Mucosa of descending colon (tissue), 3 donors: ENCODE results near the gene LRP1-AS. TPM values are rescaled to one million over a fixed set of nuclear protein-coding genes. Genes with fewer than 3 reads are reported as not detected.
A peak's percentile ranks its signal among the peaks of the same experiment; 100 is the strongest.

ENCODE experiments used
- ATAC-seq: fragments of 200-7000 bp; cut with Tn5 transposase; one replicate; pipeline ENCODE4 v1.9.1; 2020; ENCODE audit warnings: mild to moderate bottlenecking, moderate library complexity
- DNase-seq, 3 donors: peaks; one replicate each; pipeline ENCODE4 v3.0.0-alpha.2; 2020
- H3K36me3 ChIP-seq: fragments of 200-600 bp; one replicate; pipeline ENCODE4 v1.8.0; 2021; ENCODE audit warnings: low read depth, mild to moderate bottlenecking
- H3K4me1 ChIP-seq: fragments of 200-600 bp; one replicate; pipeline ENCODE4 v1.8.0; 2021; ENCODE audit warnings: low read depth, mild to moderate bottlenecking
- H3K4me3 ChIP-seq: fragments of 200-600 bp; one replicate; pipeline ENCODE4 v1.8.0; 2021; ENCODE audit warnings: mild to moderate bottlenecking
- H3K9me3 ChIP-seq: fragments of 200-600 bp; one replicate; pipeline ENCODE4 v1.8.0; 2021; ENCODE audit warnings: mild to moderate bottlenecking
- CTCF ChIP-seq: fragments of 200-600 bp; IDR thresholded peaks from one replicate; pipeline ENCODE4 v1.8.0; 2022; ENCODE audit warnings: antibody characterized with exemption, mild to moderate bottlenecking
- intact Hi-C, 2 donors: fragments of 100-400 bp; cut with DNase I in 1 of 2; cut with micrococcal nuclease in 1 of 2; formaldehyde crosslinking; loops; one replicate each; pipeline versions ENCODE4 v1.11.0 to v1.11.1; 2022; cut with DNase I, micrococcal nuclease
- total RNA-seq, 3 donors: library from RNA; stranded (reverse); fragmentation: NEBNext Ultra II Directional in 2 of 3; extraction: Animal tissue kit (Norgen Biotek cat#: 25700) in 2 of 3; gene quantifications; one replicate each; pipeline versions ENCODE4 v1.2.1 to v1.2.4, GENCODE V29; 2021 to 2023
- donor health status: DM: no; HTN: no; CAD: no; lungs with moderate emphysema.
- donor health status: DM: no; HTN: no; CAD: no.
- donor health status: DM: no; HTN: yes; CAD: no.

LRP1-AS gene
- total RNA-seq, 3 donors from 2014 or later = not detected

GRCh38 chr12:57112492-57113294 lies 34.7 kb downstream of the LRP1-AS start:
- H3K4me3 ChIP-seq = no peak overlapping the region
- peak; percentile 50 for TF ChIP-seq CTCF
- no peaks in the 10 kb centered on the region for H3K36me3 ChIP-seq
- no peaks in the 10 kb centered on the region for H3K9me3 ChIP-seq
- intact Hi-C loops = loop anchor here (5.0 to 10.0 kb wide), 2 partner anchors 45 to 48 kb away; no protein-coding TSS in a partner anchor
- peak in 2 of 3 donors; percentile 23 to 95 for DNase-seq
- ATAC-seq = peak; percentile 68
- H3K4me1 ChIP-seq = peaks cover 14% of the 10 kb centered on the region

GRCh38 chr12:57111031-57111734 lies 36.2 kb downstream of the LRP1-AS start, which contains the start of gene STAT6:
Gene STAT6 (minus strand): TSS chr12:57111362. CDS start chr12:57108278, 3,084 bp downstream.
- TF ChIP-seq CTCF = no peak
- intact Hi-C loops = loop anchor here (5.0 to 10.0 kb wide), 2 partner anchors 44 to 46 kb away; no protein-coding TSS in a partner anchor
- Histone ChIP-seq H3K9me3 (no peaks in the 10 kb centered on the region), H3K4me1 (peaks cover 14% of the 10 kb centered on the region), H3K36me3 (no peaks in the 10 kb centered on the region), H3K4me3 (peak within 1 kb of the TSS; percentile 48)
- ATAC-seq = peak; percentile 83
- DNase-seq = peak; percentile 86 to 93 (median 93)

- TF ChIP-seq CTCF = no peak
- Histone ChIP-seq H3K4me3 (peak overlapping the region; percentile 48), H3K4me1 (peaks cover 14% of the 10 kb centered on the region), H3K36me3 (no peaks in the 10 kb centered on the region), H3K9me3 (no peaks in the 10 kb centered on the region)
- DNase-seq = peak; percentile 85 to 89 (median 88)
- ATAC-seq = peak; percentile 21
- intact Hi-C loops = loop anchor here (5.0 to 10.0 kb wide), 2 partner anchors 43 to 46 kb away; no protein-coding TSS in a partner anchor
These were observed 37.1 kb downstream of the LRP1-AS start for GRCh38 chr12:57110104-57111030.

GRCh38 chr12:57109207-57110103 lies 38.0 kb downstream of the LRP1-AS start:
- TF ChIP-seq CTCF = no peak
- no peaks in the 10 kb centered on the region for H3K36me3 ChIP-seq
- no peaks in the 10 kb centered on the region for H3K9me3 ChIP-seq
- no peak for DNase-seq
- peaks cover 14% of the 10 kb centered on the region for H3K4me1 ChIP-seq
- no peak for ATAC-seq
- H3K4me3 ChIP-seq = peak overlapping the region; percentile 48
- intact Hi-C loops = loop anchor here (5.0 to 10.0 kb wide), 2 partner anchors 42 to 45 kb away; no protein-coding TSS in a partner anchor
